C1 segment of cervical spinal cord (tissue), 14 donors: ENCODE data around the gene BICC1.

Source experiments
- DNase-seq, 14 donors: peaks; one replicate each; lab custom pipeline; 2025; lab: John Stamatoyannopoulos, UW

BICC1 gene

GRCh38 chr10:58647376-58648112 is 134.9 kb downstream of the BICC1 start:
- no peak for DNase-seq

GRCh38 chr10:58648131-58648530 is 135.5 kb downstream of the BICC1 start:
- DNase-seq: no peak

GRCh38 chr10:58651040-58651439 is 138.4 kb downstream of the BICC1 start:
- peak in 6 of 14 donors; percentile 3 to 17 (median 8) for DNase-seq

- no peak for DNase-seq
Measured at GRCh38 chr10:58651742-58652141, 139.1 kb downstream of the BICC1 start.

- DNase-seq: no peak
Measured at GRCh38 chr10:58653139-58653538, 140.5 kb downstream of the BICC1 start.

- DNase-seq: no peak
Measured at GRCh38 chr10:58660575-58661255, 148.0 kb downstream of the BICC1 start.

- DNase-seq: no peak
Measured at GRCh38 chr10:58661336-58661735, 148.7 kb downstream of the BICC1 start.

- no peak for DNase-seq
Measured at GRCh38 chr10:58661902-58662301, 149.2 kb downstream of the BICC1 start.

GRCh38 chr10:58662314-58662713 is 149.6 kb downstream of the BICC1 start:
- no peak for DNase-seq

- DNase-seq: no peak
Measured at GRCh38 chr10:58665361-58665760, 152.7 kb downstream of the BICC1 start.

- DNase-seq: no peak
Measured at GRCh38 chr10:58666024-58666423, 153.4 kb downstream of the BICC1 start.

- DNase-seq: no peak
Measured at GRCh38 chr10:58667658-58668310, 155.1 kb downstream of the BICC1 start.

GRCh38 chr10:58672845-58673244 is 160.2 kb downstream of the BICC1 start:
- DNase-seq: no peak

GRCh38 chr10:58674251-58674650 is 161.6 kb downstream of the BICC1 start:
- no peak for DNase-seq

- DNase-seq: no peak
Measured at GRCh38 chr10:58675321-58675720, 162.6 kb downstream of the BICC1 start.

- no peak for DNase-seq
Measured at GRCh38 chr10:58691528-58691927, 178.9 kb downstream of the BICC1 start.

GRCh38 chr10:58693919-58694318 is 181.2 kb downstream of the BICC1 start:
- no peak for DNase-seq

GRCh38 chr10:58695022-58695421 is 182.3 kb downstream of the BICC1 start:
- no peak for DNase-seq

- no peak for DNase-seq
Measured at GRCh38 chr10:58696736-58697135, 184.1 kb downstream of the BICC1 start.

- no peak for DNase-seq
Measured at GRCh38 chr10:58697691-58698090, 185.0 kb downstream of the BICC1 start.

GRCh38 chr10:58698777-58699356 is 186.2 kb downstream of the BICC1 start:
- DNase-seq: no peak

GRCh38 chr10:58700591-58700990 is 187.9 kb downstream of the BICC1 start:
- DNase-seq: no peak
